Measurements from ENCODE around the gene CD99.
"Not testable (repeated sequence)": the region's sequence is repeated elsewhere in the genome, so short reads cannot be mapped to it uniquely, and the experiment has no call there.

GRCh38 chrX:2762671-2763070 is 71.6 kb downstream of the CD99 start:
- not testable (repeated sequence) for TF ChIP-seq CTCF (IDR thresholded peaks at IDR 0.05; ENCODE audit: insufficient read depth, low read length, poor library complexity, severe bottlenecking); EZH2phosphoT487 (conservative IDR thresholded peaks at IDR 0.05; ENCODE audit: low read length)

All from SU-DHL-6 (cell line).